Inferior parietal cortex (tissue), 1 donor: ENCODE measurements around the gene SLC35D3.
"Not testable (repeated sequence)": the region's sequence is repeated elsewhere in the genome, so short reads cannot be mapped to it uniquely, and the experiment has no call there.

Experiments
- DNase-seq: peaks from one replicate; pipeline ENCODE4 v3.0.0-alpha.2; 2016; ENCODE audit errors: extremely low spot score

The SLC35D3 gene

DNA sequence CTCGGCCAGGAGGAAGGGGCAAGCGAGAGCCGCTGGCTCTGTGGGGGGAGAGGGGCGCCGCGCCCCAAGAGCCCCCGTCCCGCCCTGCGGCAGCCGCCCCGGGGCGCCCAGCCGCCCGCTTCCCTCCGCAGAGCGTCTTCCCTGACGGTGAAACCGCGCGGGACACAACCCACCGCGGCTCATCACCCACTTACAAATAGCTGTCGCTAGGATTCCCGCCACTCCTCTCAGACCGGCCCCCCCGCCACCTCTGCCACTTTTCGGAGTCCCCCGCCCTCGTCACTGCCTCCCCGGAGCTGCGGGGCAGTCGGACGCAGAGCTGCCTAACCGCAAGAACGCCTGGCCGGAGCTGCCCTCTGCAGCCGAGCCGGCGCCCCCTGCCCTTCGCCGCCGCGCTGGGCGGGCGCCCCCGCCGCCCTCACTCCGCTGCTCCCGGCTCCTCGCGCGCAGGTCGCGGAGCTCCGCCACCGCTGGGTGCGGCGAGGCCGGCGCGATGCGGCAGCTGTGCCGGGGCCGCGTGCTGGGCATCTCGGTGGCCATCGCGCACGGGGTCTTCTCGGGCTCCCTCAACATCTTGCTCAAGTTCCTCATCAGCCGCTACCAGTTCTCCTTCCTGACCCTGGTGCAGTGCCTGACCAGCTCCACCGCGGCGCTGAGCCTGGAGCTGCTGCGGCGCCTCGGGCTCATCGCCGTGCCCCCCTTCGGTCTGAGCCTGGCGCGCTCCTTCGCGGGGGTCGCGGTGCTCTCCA, at the start of gene SLC35D3:
TSS of gene SLC35D3 (plus strand) at position 366 of the 749 bp plus-strand sequence. CDS start at position 494, 128 bp downstream.
- DNase-seq = no peak

DNA sequence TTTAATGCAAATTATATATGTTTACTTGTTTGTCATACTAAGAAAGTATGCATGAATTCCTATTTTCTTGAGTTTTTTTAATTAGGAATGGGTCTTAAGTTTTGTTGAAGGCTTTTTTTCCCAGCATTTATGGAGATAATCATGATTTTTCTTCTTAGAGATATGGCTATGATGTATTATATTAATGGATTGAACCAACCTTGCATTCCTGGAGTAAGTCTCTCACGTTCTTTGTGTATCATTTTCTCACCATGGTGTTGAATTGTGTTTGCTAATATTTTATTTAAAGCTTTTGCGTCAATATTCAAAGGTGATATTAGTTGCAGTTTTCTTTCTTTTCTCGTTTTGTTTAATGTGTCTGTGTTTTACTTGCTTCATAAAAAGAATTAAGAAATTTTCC, 48.4 kb upstream of the SLC35D3 start:
- no peak for DNase-seq

- DNase-seq = not testable (repeated sequence)
Measured at GRCh38 chr6:136876469-136876868, 45.6 kb upstream of the SLC35D3 start.

DNA sequence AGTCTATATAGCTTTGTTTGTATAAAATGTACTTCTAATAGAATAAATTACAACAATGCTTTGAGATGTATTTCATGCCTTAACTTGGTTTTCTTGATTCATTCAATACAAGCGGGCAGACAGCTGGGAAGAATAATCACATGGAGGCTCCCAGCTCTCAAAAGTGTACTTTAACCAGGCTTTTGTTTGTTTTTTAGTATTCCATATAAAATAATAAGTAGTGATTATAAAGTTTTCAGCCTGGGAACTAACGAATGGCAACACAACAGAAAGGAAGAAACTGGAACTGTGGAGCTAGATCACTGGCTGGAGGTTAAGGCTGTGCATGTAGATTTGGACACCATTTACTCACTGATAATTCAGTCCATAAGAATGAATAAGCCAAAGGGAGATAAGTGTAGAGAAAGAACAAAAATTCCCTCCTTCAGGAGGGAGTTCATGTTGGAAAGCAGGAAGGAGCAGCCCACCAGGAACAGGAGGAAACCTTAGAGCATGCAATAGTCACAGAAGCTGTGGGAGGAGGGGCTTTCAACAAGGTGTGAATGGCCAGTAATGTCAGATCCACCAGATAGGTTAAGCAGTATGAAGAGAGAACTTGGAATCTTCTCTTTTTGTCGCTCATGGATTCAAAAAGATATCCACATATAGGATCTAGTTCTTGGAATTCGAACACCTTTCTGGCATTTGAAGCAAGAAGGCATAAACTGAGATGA, 41.2 kb upstream of the SLC35D3 start:
- DNase-seq = no peak

DNA sequence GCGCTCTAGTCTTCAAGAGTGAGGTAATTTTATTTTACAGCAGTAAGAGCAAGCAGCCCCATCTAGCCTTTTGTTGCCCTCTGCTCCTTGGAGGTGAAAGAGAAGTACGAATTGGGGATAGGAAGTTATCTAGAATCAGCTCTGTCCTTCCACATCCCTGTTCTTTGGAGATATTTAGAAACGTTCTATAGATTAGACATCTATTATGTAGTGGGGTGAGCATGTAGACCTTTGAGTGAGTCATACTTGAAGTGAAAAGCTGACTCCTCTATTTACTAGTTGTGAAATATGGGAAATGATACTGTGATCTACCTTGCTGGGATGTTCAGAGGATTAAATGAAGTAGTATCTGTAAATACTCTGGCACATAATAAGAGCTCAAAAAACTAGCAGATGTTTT, 36.0 kb upstream of the SLC35D3 start:
- no peak for DNase-seq

GRCh38 chr6:136887953-136888352, 34.1 kb upstream of the SLC35D3 start:
- no peak for DNase-seq

DNA sequence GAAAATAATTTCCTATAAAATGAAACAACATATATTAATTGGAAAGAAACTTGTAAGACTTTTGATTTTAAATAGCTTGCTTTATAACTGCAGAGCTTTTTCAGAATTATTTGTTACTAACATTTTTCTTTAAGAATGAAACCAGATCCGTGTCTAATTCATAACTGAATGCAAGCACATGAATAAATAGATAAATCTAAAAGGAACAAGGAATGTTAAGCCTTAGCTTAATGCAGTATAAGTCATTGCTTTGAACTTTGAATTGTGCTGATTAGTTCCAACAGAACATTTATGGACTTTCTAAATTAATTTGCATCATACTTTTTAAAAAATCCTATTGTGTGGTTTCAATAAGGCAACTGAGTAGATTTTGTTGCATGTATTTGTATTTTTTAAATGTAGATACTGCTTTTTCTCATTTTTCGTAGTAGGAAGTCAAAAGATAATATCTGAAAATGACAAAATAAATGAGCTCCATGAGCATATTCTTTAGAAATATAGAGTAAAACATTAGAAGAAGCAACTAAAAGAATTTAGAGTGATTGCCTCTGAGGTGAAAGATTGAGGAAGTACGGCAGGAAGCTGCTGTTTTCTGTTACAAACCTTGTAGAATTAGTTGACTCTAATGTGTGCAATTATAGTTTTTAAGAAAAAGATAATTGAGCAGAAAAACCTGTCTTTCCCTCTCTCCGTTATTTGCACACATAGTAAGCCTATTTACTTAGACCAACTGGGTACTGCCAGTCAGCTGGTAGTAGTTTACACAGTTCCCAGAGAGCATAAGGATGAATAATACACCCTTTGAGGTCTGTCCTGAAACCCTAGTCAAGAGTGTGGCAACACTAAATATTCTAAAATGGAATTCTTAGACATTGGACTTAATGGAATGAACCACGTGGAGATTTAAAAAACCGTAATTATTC, 32.6 kb upstream of the SLC35D3 start:
- no peak for DNase-seq

DNA sequence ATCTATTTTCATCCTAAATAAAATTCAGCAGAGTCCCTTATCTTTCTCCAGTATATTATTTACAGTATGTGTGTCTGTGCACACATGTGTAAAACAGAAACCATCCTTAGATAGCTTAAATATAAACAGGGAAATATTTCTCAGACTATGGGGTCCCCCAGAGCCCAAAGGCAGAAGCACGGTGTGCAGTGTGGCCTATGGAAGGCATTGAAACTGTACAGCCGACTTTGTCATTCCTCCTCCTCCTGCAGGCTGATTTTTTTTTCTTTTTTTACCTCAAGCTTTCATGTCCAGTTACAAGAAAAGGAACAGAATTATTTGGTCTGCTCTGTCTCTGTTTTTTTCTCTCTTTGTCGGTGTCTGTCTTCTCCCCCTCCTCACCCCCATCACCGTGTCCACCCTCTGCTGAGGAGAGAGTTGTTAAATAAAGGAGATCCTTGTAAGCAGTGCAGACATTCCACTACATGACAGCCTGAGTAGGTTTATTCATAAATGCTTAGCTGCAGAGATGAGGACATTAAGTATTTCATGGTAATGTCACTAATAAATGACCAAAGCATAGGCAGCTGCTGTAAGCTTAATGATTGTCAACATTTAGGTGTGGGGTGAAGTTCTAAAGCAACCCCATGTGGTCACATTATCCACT, 31.8 kb upstream of the SLC35D3 start:
- no peak for DNase-seq

GRCh38 chr6:136890986-136891385, 31.1 kb upstream of the SLC35D3 start:
- DNase-seq = no peak

GRCh38 chr6:136893187-136893586, 28.9 kb upstream of the SLC35D3 start:
- DNase-seq = no peak

- DNase-seq = no peak
Measured at GRCh38 chr6:136895901-136896300, 26.2 kb upstream of the SLC35D3 start.

GRCh38 chr6:136897071-136897470, 25.0 kb upstream of the SLC35D3 start:
- DNase-seq = no peak

DNA sequence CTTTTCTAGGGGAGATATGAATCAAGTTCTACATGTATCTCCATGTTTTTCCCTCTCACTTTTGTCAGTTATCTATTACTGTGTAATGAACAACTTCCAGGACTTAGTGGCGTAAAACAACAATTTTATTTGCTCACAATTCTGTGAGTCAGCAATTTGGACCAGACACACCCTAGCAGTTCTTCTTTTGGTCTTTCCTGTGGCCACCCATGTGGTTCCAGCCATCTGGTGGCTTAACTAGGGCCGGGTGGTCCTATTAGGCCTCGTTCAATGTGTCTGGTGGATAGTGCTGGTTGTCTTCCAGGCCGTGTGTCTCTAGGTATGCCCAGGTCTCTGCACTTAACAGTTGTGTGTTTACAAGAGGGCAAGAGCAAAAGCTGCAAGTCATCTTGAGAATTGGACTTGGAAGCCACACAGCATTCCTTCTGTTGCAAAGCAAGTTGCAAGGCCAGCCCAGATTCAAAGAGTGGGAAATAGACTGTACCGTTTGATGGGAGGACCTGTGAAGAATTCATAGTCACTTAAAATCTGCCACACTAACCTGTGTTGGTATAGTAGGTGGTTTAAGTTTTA, 20.8 kb upstream of the SLC35D3 start:
- no peak for DNase-seq

DNA sequence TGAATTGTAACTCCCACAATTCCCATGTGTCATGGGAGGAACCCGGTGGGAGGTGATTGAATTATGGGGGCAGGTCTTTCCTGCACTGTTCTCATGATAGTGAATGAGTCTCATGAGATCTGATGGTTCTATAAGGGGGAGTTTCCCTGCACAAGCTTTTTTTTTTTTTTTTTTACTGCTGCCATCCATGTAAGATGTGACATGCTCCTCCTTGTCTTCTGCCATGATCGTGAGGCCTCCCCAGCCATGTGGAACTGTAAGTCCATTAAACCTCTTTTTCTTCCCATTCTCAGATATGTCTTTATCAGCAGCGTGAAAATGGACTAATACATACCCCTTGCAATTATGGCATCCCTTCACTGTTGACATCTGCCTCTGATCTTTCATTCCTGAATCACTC, 17.6 kb upstream of the SLC35D3 start:
- DNase-seq = not testable (repeated sequence)

GRCh38 chr6:136914947-136915346, 7.2 kb upstream of the SLC35D3 start:
- DNase-seq = no peak

- no peak for DNase-seq
Measured at GRCh38 chr6:136918706-136919105, 3.4 kb upstream of the SLC35D3 start.

DNA sequence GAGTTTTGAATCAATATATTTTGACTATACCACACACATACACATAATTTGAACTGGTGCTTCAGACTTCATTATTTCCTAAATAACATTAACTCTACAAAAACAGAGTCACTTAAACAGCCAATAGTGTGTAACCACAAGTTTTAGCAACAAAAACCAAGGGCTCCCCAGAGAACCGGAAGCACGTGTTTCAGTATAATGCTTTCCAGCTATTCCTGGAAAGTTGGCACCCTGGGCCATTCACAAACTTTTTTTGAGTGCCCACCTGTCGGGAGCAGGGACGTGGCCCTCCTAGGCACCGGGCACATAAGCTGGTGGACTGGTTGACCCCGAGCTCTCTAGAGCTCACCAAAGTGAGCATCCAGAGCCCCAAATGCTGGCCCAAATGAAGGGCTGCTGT, 1.9 kb upstream of the SLC35D3 start:
- DNase-seq = no peak

- DNase-seq = no peak
Measured at GRCh38 chr6:136920671-136921380, 1.3 kb upstream of the SLC35D3 start.

DNA sequence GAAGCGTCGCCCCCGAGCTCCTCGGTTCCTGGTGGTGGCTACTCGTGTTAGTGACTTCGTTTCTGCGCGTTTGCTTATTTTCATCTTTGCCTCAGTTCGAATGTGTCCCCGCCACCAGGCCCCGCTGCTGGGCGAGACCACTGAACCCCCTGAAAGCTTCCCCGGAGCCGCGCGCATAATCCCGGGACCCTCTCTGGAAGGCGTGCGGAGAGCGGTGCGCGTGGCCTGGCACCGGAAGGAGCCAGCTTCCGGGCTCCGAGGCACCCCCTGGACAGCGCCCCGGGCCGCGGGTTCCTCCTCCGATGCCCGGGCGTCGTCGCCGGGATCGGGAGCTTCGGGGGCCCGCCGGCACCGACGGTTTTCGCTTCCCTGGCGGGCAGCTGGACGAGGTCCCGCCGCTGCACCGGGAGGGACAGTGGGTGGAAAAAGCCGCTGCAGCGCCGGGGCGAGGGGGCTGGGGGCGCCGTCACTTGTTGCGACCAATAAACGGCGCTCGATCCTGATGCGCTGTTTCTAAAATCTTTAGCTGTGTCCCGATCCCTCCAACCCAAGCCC, 643 bp upstream of the SLC35D3 start:
- DNase-seq = no peak

DNA sequence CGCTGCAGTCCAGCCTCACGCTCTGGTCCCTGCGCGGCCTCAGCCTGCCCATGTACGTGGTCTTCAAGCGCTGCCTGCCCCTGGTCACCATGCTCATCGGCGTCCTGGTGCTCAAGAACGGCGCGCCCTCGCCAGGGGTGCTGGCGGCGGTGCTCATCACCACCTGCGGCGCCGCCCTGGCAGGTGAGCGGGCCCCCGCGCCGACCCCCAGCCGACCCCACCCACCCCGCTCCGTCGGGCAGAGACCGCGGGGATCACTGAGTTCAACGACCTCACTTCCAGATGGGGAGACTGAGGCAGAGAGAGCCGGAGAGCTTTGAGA, 545 bp downstream of the SLC35D3 start:
- DNase-seq = no peak
